Measurements from ENCODE around the gene HMG20B.

The HMG20B gene

GRCh38 chr19:3604227-3604986, 31.7 kb downstream of the HMG20B start:
- H3K27ac ChIP-seq = no peak overlapping the region
- H3K4me3 ChIP-seq (ENCODE audit: low read depth in 1 of 2, low read length in 1 of 2) = no peak overlapping the region
- H3K9me3 ChIP-seq = no peaks in the 10 kb centered on the region
- TF ChIP-seq CTCF (IDR thresholded peaks at IDR 0.05) = no peak
- no peaks in the 10 kb centered on the region for H3K36me3 ChIP-seq
- peaks cover 0 to 10% of the 10 kb centered on the region in 2 experiments for H3K4me1 ChIP-seq (ENCODE audit: control insufficient read depth in 1 of 2, insufficient read depth in 1 of 2, low read depth in 1 of 2, low read length in 1 of 2)
- H3K27me3 ChIP-seq = peaks cover 63% of the 10 kb centered on the region

- no peaks in the 10 kb centered on the region for H3K9me3 ChIP-seq
- no peak overlapping the region for H3K27ac ChIP-seq
- no peak overlapping the region for H3K4me3 ChIP-seq (ENCODE audit: low read depth in 1 of 2, low read length in 1 of 2)
- peaks cover 2% of the 10 kb centered on the region for H3K36me3 ChIP-seq
- H3K27me3 ChIP-seq = peaks cover 64% of the 10 kb centered on the region
- peaks cover 0 to 10% of the 10 kb centered on the region in 2 experiments for H3K4me1 ChIP-seq (ENCODE audit: control insufficient read depth in 1 of 2, insufficient read depth in 1 of 2, low read depth in 1 of 2, low read length in 1 of 2)
- no peak for TF ChIP-seq CTCF (IDR thresholded peaks at IDR 0.05)
Observed at GRCh38 chr19:3604987-3605343, 32.2 kb downstream of the HMG20B start.

GRCh38 chr19:3605361-3605760, 32.6 kb downstream of the HMG20B start:
- Histone ChIP-seq H3K27ac (no peak overlapping the region), H3K27me3 (peaks cover 64% of the 10 kb centered on the region), H3K9me3 (no peaks in the 10 kb centered on the region), H3K4me3 (ENCODE audit: low read depth in 1 of 2, low read length in 1 of 2) (no peak overlapping the region), H3K36me3 (peaks cover 6% of the 10 kb centered on the region), H3K4me1 (ENCODE audit: control insufficient read depth in 1 of 2, insufficient read depth in 1 of 2, low read depth in 1 of 2, low read length in 1 of 2) (peaks cover 0 to 10% of the 10 kb centered on the region in 2 experiments)
- TF ChIP-seq CTCF (IDR thresholded peaks at IDR 0.05) = no peak

GRCh38 chr19:3605770-3606169, 33.0 kb downstream of the HMG20B start:
- no peak for TF ChIP-seq CTCF (IDR thresholded peaks at IDR 0.05)
- Histone ChIP-seq H3K27ac (no peak overlapping the region), H3K9me3 (no peaks in the 10 kb centered on the region), H3K36me3 (peaks cover 10% of the 10 kb centered on the region), H3K4me3 (ENCODE audit: low read depth in 1 of 2, low read length in 1 of 2) (no peak overlapping the region), H3K27me3 (peaks cover 64% of the 10 kb centered on the region), H3K4me1 (ENCODE audit: control insufficient read depth in 1 of 2, insufficient read depth in 1 of 2, low read depth in 1 of 2, low read length in 1 of 2) (peaks cover 0 to 10% of the 10 kb centered on the region in 2 experiments)

GRCh38 chr19:3606174-3606689, 33.5 kb downstream of the HMG20B start:
- H3K4me3 ChIP-seq (ENCODE audit: low read depth in 1 of 2, low read length in 1 of 2) = no peak overlapping the region
- H3K27ac ChIP-seq = no peak overlapping the region

More at GRCh38 chr19:3606174-3606689, 33.5 kb downstream of the HMG20B start:
- Histone ChIP-seq H3K27me3 (peaks cover 64% of the 10 kb centered on the region), H3K9me3 (no peaks in the 10 kb centered on the region), H3K4me1 (ENCODE audit: control insufficient read depth in 1 of 2, insufficient read depth in 1 of 2, low read depth in 1 of 2, low read length in 1 of 2) (peaks cover 0 to 10% of the 10 kb centered on the region in 2 experiments), H3K36me3 (peaks cover 15% of the 10 kb centered on the region)
- TF ChIP-seq CTCF (IDR thresholded peaks at IDR 0.05) = no peak

Measured in neutrophil (primary cell).